HPDE6-E6E7 (cell line): ENCODE measurements around the gene CCDC7.
"Not testable (repeated sequence)": the region's sequence is repeated elsewhere in the genome, so short reads cannot be mapped to it uniquely, and the experiment has no call there.

ENCODE experiments used
- DNase-seq: peaks from one replicate; pipeline ENCODE4 v3.0.0; 2011; ENCODE audit warnings: missing footprints; ENCODE audit errors: extremely low spot score

The CCDC7 gene

GRCh38 chr10:32562695-32563094 lies 116.8 kb downstream of the CCDC7 start:
- not testable (repeated sequence) for DNase-seq

- no peak for DNase-seq
Observed at GRCh38 chr10:32577448-32577847, 131.5 kb downstream of the CCDC7 start.

- DNase-seq: no peak
Observed at GRCh38 chr10:32582946-32583345, 137.0 kb downstream of the CCDC7 start.

GRCh38 chr10:32598022-32598421 lies 152.1 kb downstream of the CCDC7 start:
- DNase-seq: not testable (repeated sequence)

- no peak for DNase-seq
Observed at GRCh38 chr10:32600317-32600716, 154.4 kb downstream of the CCDC7 start.

- DNase-seq: not testable (repeated sequence)
Observed at GRCh38 chr10:32601562-32601961, 155.6 kb downstream of the CCDC7 start.

GRCh38 chr10:32605787-32606186 lies 159.8 kb downstream of the CCDC7 start:
- no peak for DNase-seq

- not testable (repeated sequence) for DNase-seq
Observed at GRCh38 chr10:32610543-32610942, 164.6 kb downstream of the CCDC7 start.

GRCh38 chr10:32616438-32616837 lies 170.5 kb downstream of the CCDC7 start:
- DNase-seq: no peak

GRCh38 chr10:32618482-32618881 lies 172.5 kb downstream of the CCDC7 start:
- DNase-seq: no peak

- no peak for DNase-seq
Observed at GRCh38 chr10:32621969-32622368, 176.0 kb downstream of the CCDC7 start.

- no peak for DNase-seq
Observed at GRCh38 chr10:32622409-32622808, 176.5 kb downstream of the CCDC7 start.

GRCh38 chr10:32627183-32627582 lies 181.2 kb downstream of the CCDC7 start:
- no peak for DNase-seq

GRCh38 chr10:32629910-32630309 lies 184.0 kb downstream of the CCDC7 start:
- no peak for DNase-seq

- DNase-seq: no peak
Observed at GRCh38 chr10:32646535-32646934, 200.6 kb downstream of the CCDC7 start.

- no peak for DNase-seq
Observed at GRCh38 chr10:32650246-32650655, 204.3 kb downstream of the CCDC7 start.

- DNase-seq: not testable (repeated sequence)
Observed at GRCh38 chr10:32657430-32657829, 211.5 kb downstream of the CCDC7 start.

GRCh38 chr10:32661346-32661745 lies 215.4 kb downstream of the CCDC7 start:
- no peak for DNase-seq

- DNase-seq: no peak
Observed at GRCh38 chr10:32680803-32681557, 235.0 kb downstream of the CCDC7 start.

GRCh38 chr10:32684291-32684690 lies 238.4 kb downstream of the CCDC7 start:
- DNase-seq: no peak

GRCh38 chr10:32687116-32687515 lies 241.2 kb downstream of the CCDC7 start:
- no peak for DNase-seq

- DNase-seq: no peak
Observed at GRCh38 chr10:32687546-32687945, 241.6 kb downstream of the CCDC7 start.

- no peak for DNase-seq
Observed at GRCh38 chr10:32692174-32692573, 246.2 kb downstream of the CCDC7 start.

GRCh38 chr10:32693441-32693979 lies 247.6 kb downstream of the CCDC7 start:
- no peak for DNase-seq
